KOPT-K1 (cell line): ENCODE results near the gene DNAJB11.
"Not testable (repeated sequence)": the region's sequence is repeated elsewhere in the genome, so short reads cannot be mapped to it uniquely, and the experiment has no call there.

Experiments
- H3K27ac ChIP-seq: fragments of 200-600 bp; sonication (generic); 2 replicates; pipeline ENCODE4 v1.5.1; 2016; ENCODE audit warnings: antibody characterized with exemption, mild to moderate bottlenecking, low read depth, low read length; ENCODE audit not compliant: poor library complexity, severe bottlenecking
- H3K36me3 ChIP-seq: fragments of 200-600 bp; sonication (generic); 2 replicates; pipeline ENCODE4 v1.5.1; 2017; ENCODE audit warnings: antibody characterized with exemption, mild to moderate bottlenecking, low read length, moderate library complexity; ENCODE audit not compliant: insufficient read depth
- H3K9me3 ChIP-seq: fragments of 200-600 bp; sonication (generic); 2 replicates; pipeline ENCODE4 v1.5.1; 2017; ENCODE audit warnings: antibody characterized with exemption, low read length, mild to moderate bottlenecking; ENCODE audit not compliant: insufficient read depth, poor library complexity, severe bottlenecking

Gene DNAJB11

DNA sequence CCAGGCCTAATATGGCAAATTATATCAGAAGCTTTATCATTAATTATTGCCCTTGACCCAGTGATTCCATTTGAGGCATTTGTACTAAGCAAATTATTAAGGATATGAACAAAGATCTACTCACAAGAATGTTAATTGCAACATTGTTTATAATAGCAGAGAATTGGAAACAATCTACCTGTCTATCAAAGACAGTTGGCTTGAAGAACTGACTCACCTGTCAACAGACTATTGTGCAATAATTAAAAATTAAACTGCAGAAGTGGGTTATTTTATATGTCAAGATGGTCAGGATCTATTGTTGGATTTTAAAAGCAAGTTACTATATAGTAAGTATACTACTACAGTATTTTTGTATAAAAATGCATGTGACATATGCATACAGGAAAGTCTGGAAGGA lies 63.0 kb downstream of the DNAJB11 start:
- Histone ChIP-seq H3K36me3 (no peaks in the 10 kb centered on the region), H3K9me3 (no peaks in the 10 kb centered on the region), H3K27ac (no peak overlapping the region)

DNA sequence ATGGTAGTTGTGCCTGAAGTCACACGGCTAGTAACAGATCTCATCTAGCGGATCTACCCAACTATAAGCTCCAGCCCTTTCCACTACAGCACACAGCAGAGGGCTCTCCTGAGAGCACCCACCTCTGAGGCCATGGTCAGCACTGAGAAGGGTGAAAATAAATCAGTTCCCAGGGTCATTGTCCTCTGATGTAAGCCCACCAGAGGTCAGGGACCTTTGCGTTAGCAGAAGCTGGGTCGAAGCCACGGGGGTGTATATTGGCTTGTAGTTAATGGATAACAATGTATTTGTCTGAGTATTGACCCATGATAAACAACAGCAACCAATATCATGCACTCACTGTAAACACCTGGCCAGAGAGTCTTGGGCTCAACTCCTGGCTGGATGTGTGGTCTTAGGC lies 63.7 kb downstream of the DNAJB11 start:
- H3K27ac ChIP-seq, H3K36me3 ChIP-seq, H3K9me3 ChIP-seq: not testable (repeated sequence)
